H1 (cell line): ENCODE results near the gene SPATA16. TPM values are rescaled to one million over a fixed set of nuclear protein-coding genes. Genes with fewer than 3 reads are reported as not detected.
A peak's percentile ranks its signal among the peaks of the same experiment; 100 is the strongest.

Experiments used
- CTCF ChIA-PET: fragments of 300-600 bp; sonication (Branson Sonifier 250); formaldehyde crosslinking; loops from one replicate; lab custom pipeline; 2021; ENCODE audit not compliant: partially characterized antibody; lab: Charles Lee
- POLR2A ChIA-PET: fragments of 300-600 bp; sonication (Branson Sonifier 250); formaldehyde crosslinking; loops from one replicate; lab custom pipeline; 2021; ENCODE audit warnings: inconsistent platforms; ENCODE audit not compliant: partially characterized antibody; lab: Charles Lee
- DNase-seq, 2 experiments: peaks; one replicate each; pipeline versions ENCODE4 v3.0.0 to v3.0.0-alpha.2; 2010 to 2022; ENCODE audit warnings: low spot score in 2 of 2, low read depth in 1 of 2, mixed read lengths in 1 of 2
- FAIRE-seq: peaks from 2 replicates; lab custom pipeline; 2011; peaks lifted over from hg19 to GRCh38; lab: Jason Lieb, UNC
- H2AFZ ChIP-seq: 2 replicates; pipeline ENCODE4 v1.8.1; 2012; ENCODE audit warnings: low read length, inconsistent platforms
- H2AK5ac ChIP-seq: 2 replicates; pipeline ENCODE4 v1.6.1; 2013; ENCODE audit warnings: low read depth, low read length
- H2BK120ac ChIP-seq: replicated peaks from 2 replicates; pipeline ENCODE3; 2013; ENCODE audit warnings: low read depth, low read length, inconsistent platforms
- H2BK12ac ChIP-seq: 2 replicates; pipeline ENCODE4 v1.6.1; 2013; ENCODE audit warnings: low read depth, low read length
- H2BK15ac ChIP-seq: 2 replicates; pipeline ENCODE4 v1.6.1; 2013; ENCODE audit warnings: low read length
- H2BK20ac ChIP-seq: 2 replicates; pipeline ENCODE4 v1.6.1; 2013; ENCODE audit warnings: low read length
- H2BK5ac ChIP-seq: 2 replicates; pipeline ENCODE4 v1.6.1; 2013; ENCODE audit warnings: low read depth, low read length
- H3K14ac ChIP-seq: 2 replicates; pipeline ENCODE4 v1.6.1; 2013; ENCODE audit warnings: inconsistent platforms; ENCODE audit not compliant: insufficient read length
- H3K18ac ChIP-seq: 2 replicates; pipeline ENCODE4 v1.6.1; 2013; ENCODE audit warnings: low read length; ENCODE audit errors: extremely low read depth
- H3K23ac ChIP-seq: 2 replicates; pipeline ENCODE4 v1.6.1; 2013; ENCODE audit warnings: inconsistent platforms; ENCODE audit not compliant: insufficient read length
- H3K23me2 ChIP-seq: 2 replicates; pipeline ENCODE4 v1.6.1; 2013; ENCODE audit warnings: low read depth, low read length
- H3K27ac ChIP-seq: 2 replicates; pipeline ENCODE4 v1.6.1; 2011; ENCODE audit warnings: low read depth, low read length, inconsistent platforms
- H3K27me3 ChIP-seq, 4 experiments: replicated peaks in 1 of 4; 1 replicate in 1 of 4; 2 replicates in 3 of 4; pipeline versions ENCODE4 v1.6.1 to v1.8.1; 2011 to 2013; ENCODE audit warnings: low read length in 3 of 4, mild to moderate bottlenecking in 3 of 4, inconsistent platforms in 2 of 4, mixed read lengths in 2 of 4, moderate library complexity in 1 of 4; ENCODE audit not compliant: control insufficient read depth in 3 of 4, insufficient read depth in 3 of 4; ENCODE audit errors: extremely low read depth in 1 of 4
- H3K36me3 ChIP-seq, 4 experiments: 2 replicates each; pipeline versions ENCODE4 v1.6.1 to v1.8.1; 2011 to 2013; ENCODE audit warnings: mild to moderate bottlenecking in 4 of 4, low read length in 3 of 4, moderate library complexity in 2 of 4, control low read depth in 1 of 4, inconsistent platforms in 1 of 4; ENCODE audit not compliant: insufficient read depth in 4 of 4, control insufficient read depth in 2 of 4
- H3K4ac ChIP-seq: replicated peaks from 2 replicates; pipeline ENCODE3; 2013; ENCODE audit warnings: low read length, low read depth, mixed read lengths, inconsistent platforms; ENCODE audit not compliant: insufficient read length
- H3K4me1 ChIP-seq, 4 experiments: replicated peaks in 1 of 4; 1 replicate in 1 of 4; 2 replicates in 3 of 4; pipeline versions ENCODE4 v1.6.1 to v1.8.1; 2011 to 2013; ENCODE audit warnings: low read length in 3 of 4, inconsistent platforms in 2 of 4, mixed read lengths in 1 of 4; ENCODE audit not compliant: insufficient read depth in 4 of 4, control insufficient read depth in 3 of 4
- H3K4me2 ChIP-seq, 2 experiments: 2 replicates each; pipeline versions ENCODE4 v1.6.1 to v1.8.1; 2011 to 2013; ENCODE audit warnings: low read depth in 2 of 2, low read length in 2 of 2, control low read depth in 1 of 2, inconsistent platforms in 1 of 2, mild to moderate bottlenecking in 1 of 2; ENCODE audit not compliant: insufficient read depth in 1 of 2
- H3K4me3 ChIP-seq, 4 experiments: fragments of 200-600, 300-600 bp in 1 of 4; sonication (generic), shearing (Covaris generic), sonication (Bioruptor Twin) in 1 of 4; 2 replicates each; pipeline versions ENCODE4 v1.5.1 to v1.8.1; 2011 to 2016; ENCODE audit warnings: low read length in 4 of 4, low read depth in 3 of 4, control low read depth in 2 of 4, inconsistent platforms in 2 of 4, mild to moderate bottlenecking in 2 of 4, mixed read lengths in 1 of 4, moderate library complexity in 1 of 4; ENCODE audit not compliant: insufficient read depth in 2 of 4; ENCODE audit errors: extremely low read depth in 1 of 4
- H3K56ac ChIP-seq: replicated peaks from 2 replicates; pipeline ENCODE3; 2013; ENCODE audit warnings: low read depth, mild to moderate bottlenecking, mixed read lengths, low read length, inconsistent platforms; ENCODE audit not compliant: insufficient read length
- H3K79me1 ChIP-seq: 2 replicates; pipeline ENCODE4 v1.6.1; 2013; ENCODE audit warnings: low read depth, low read length, control low read depth
- H3K79me2 ChIP-seq, 2 experiments: 2 replicates each; pipeline versions ENCODE4 v1.6.1 to v1.8.1; 2012 to 2013; ENCODE audit warnings: low read length in 2 of 2, mild to moderate bottlenecking in 2 of 2, inconsistent platforms in 1 of 2; ENCODE audit not compliant: insufficient read depth in 2 of 2, control insufficient read depth in 1 of 2
- H3K9ac ChIP-seq, 4 experiments: replicated peaks in 1 of 4; 1 replicate in 1 of 4; 2 replicates in 3 of 4; pipeline versions ENCODE4 v1.6.1 to v1.8.1; 2011 to 2013; ENCODE audit warnings: low read depth in 3 of 4, low read length in 3 of 4, control low read depth in 2 of 4, mild to moderate bottlenecking in 2 of 4, moderate library complexity in 2 of 4, inconsistent platforms in 1 of 4; ENCODE audit errors: extremely low read depth in 1 of 4
- H3K9me3 ChIP-seq, 2 experiments: 2 replicates each; pipeline versions ENCODE4 v1.6.1 to v1.8.1; 2012 to 2013; ENCODE audit warnings: mild to moderate bottlenecking in 2 of 2, moderate library complexity in 2 of 2, control low read depth in 1 of 2, inconsistent platforms in 1 of 2, low read depth in 1 of 2, low read length in 1 of 2, mixed read lengths in 1 of 2; ENCODE audit not compliant: insufficient read depth in 2 of 2
- H4K20me1 ChIP-seq, 2 experiments: replicated peaks in 1 of 2; 2 replicates each; pipeline versions ENCODE3 to v1.8.1; 2011 to 2013; ENCODE audit warnings: inconsistent platforms in 2 of 2, low read length in 2 of 2, mild to moderate bottlenecking in 1 of 2; ENCODE audit not compliant: insufficient read depth in 2 of 2, control insufficient read depth in 1 of 2
- H4K5ac ChIP-seq: 2 replicates; pipeline ENCODE4 v1.6.1; 2013; ENCODE audit warnings: low read length, low read depth, mixed read lengths, inconsistent platforms; ENCODE audit not compliant: insufficient read length
- H4K8ac ChIP-seq: 2 replicates; pipeline ENCODE4 v1.8.0; 2013; ENCODE audit warnings: mild to moderate bottlenecking, moderate library complexity, low read length, inconsistent platforms; ENCODE audit not compliant: insufficient read depth; ENCODE audit errors: extremely low read depth
- H4K91ac ChIP-seq: replicated peaks from 2 replicates; pipeline ENCODE3; 2013; ENCODE audit warnings: low read length, mixed read lengths, inconsistent platforms; ENCODE audit not compliant: insufficient read length
- ASH2L ChIP-seq: fragments of 200-600, 300-600 bp; sonication (generic); IDR thresholded peaks from one replicate; pipeline ENCODE4 v1.7.1; 2017; ENCODE audit warnings: low read length
- CBX5 ChIP-seq: fragments of 300-800, 300-1000 bp; sonication (generic); IDR thresholded peaks from 2 replicates; pipeline ENCODE4 v1.7.1; 2016; ENCODE audit warnings: antibody characterized with exemption, low read length, low read depth
- CEBPB ChIP-seq: IDR thresholded peaks from 2 replicates; pipeline ENCODE4 v1.6.1; 2012; ENCODE audit warnings: low read depth, low read length
- CHD1 ChIP-seq: IDR thresholded peaks from 2 replicates; pipeline ENCODE4 v1.6.1; 2012; ENCODE audit warnings: low read depth, low read length, improper control_type of control experiment
- EGR1 ChIP-seq: IDR thresholded peaks from 2 replicates; pipeline ENCODE4 v1.6.1; 2011; ENCODE audit warnings: low read depth, low read length, borderline replicate concordance
- EZH2 ChIP-seq: fragments of 200-600 bp; sonication (generic); IDR thresholded peaks from 2 replicates; pipeline ENCODE4 v1.7.1; 2012; ENCODE audit warnings: low read depth, mild to moderate bottlenecking, moderate library complexity, low read length, inconsistent platforms; ENCODE audit not compliant: severe bottlenecking
- RAD21 ChIP-seq, 2 experiments: IDR thresholded peaks in 1 of 2; conservative IDR thresholded peaks in 1 of 2; 2 replicates each; pipeline ENCODE4 v1.6.1; 2011; ENCODE audit warnings: low read depth in 2 of 2, low read length in 2 of 2, improper control_type of control experiment in 1 of 2, inconsistent platforms in 1 of 2, mild to moderate bottlenecking in 1 of 2, moderate library complexity in 1 of 2
- RFX5 ChIP-seq: IDR thresholded peaks from 2 replicates; pipeline ENCODE4 v1.6.1; 2011; ENCODE audit warnings: low read depth, low read length, improper control_type of control experiment, borderline replicate concordance
- SAP30 ChIP-seq: fragments of 300-600 bp; sonication (generic); IDR thresholded peaks from 2 replicates; pipeline ENCODE4 v1.7.1; 2012; ENCODE audit warnings: low read length, moderate library complexity, mild to moderate bottlenecking, inconsistent platforms; ENCODE audit not compliant: insufficient read depth, insufficient replicate concordance
- SIN3A ChIP-seq, 2 experiments: IDR thresholded peaks in 1 of 2; conservative IDR thresholded peaks in 1 of 2; 2 replicates each; pipeline ENCODE4 v1.6.1; 2011 to 2012; ENCODE audit warnings: low read length in 2 of 2, improper control_type of control experiment in 1 of 2, low read depth in 1 of 2, mild to moderate bottlenecking in 1 of 2
- SP2 ChIP-seq: IDR thresholded peaks from 2 replicates; pipeline ENCODE4 v1.6.1; 2012; ENCODE audit warnings: mild to moderate bottlenecking, low read length, inconsistent platforms
- TBP ChIP-seq: IDR thresholded peaks from 2 replicates; pipeline ENCODE4 v1.6.1; 2011; ENCODE audit warnings: low read depth, low read length, improper control_type of control experiment
- TCF12 ChIP-seq: IDR thresholded peaks from 2 replicates; pipeline ENCODE4 v1.6.1; 2011; ENCODE audit warnings: low read depth, mild to moderate bottlenecking, low read length
- WGBS, 2 experiments: shearing (Covaris generic) in 1 of 2; methylation state at CpG; one replicate each; pipeline versions ENCODE4 v1.1.6 to v1.1.7; 2013 to 2015; ENCODE audit warnings: low lambda C conversion rate in 2 of 2, mixed read lengths in 2 of 2, inconsistent platforms in 1 of 2, low coverage in 1 of 2, missing lambda C conversion rate in 1 of 2; ENCODE audit not compliant: insufficient replicate concordance in 2 of 2, insufficient coverage in 1 of 2, insufficient read length in 1 of 2; ENCODE audit errors: extremely low coverage in 1 of 2, missing lambda C conversion rate in 1 of 2; 5-methylcytosine and 5-hydroxymethylcytosine counted together
- polyA plus RNA-seq, 7 experiments: library from polyadenylated mRNA; depleted of rRNA in 3 of 7; stranded (reverse) in 5 of 7; unstranded in 2 of 7; fragments of >200 nt in 5 of 7; fragments of 200-250 nt in 2 of 7; gene quantifications; 1 replicate in 5 of 7; 2 replicates in 1 of 7; 4 replicates in 1 of 7; pipeline versions ENCODE4 v1.2.1 to v1.2.3, GENCODE V29; 2011 to 2013; ENCODE audit warnings: missing spikeins in 2 of 7, mixed read lengths in 2 of 7
- total RNA-seq: library from RNA; stranded (reverse); fragmentation: NEBNext Ultra II Directional; extraction: Animal tissue kit (Norgen Biotek cat#: 25700); gene quantifications from 2 replicates; pipeline ENCODE4 v1.2.1, GENCODE V29; 2021

Gene SPATA16
- total and polyA plus RNA-seq, 2 of the 8 experiments (the other 6 are each of a cell fraction or from before 2014, with no cell fraction given), result 0.05 to 2.7 TPM

DNA sequence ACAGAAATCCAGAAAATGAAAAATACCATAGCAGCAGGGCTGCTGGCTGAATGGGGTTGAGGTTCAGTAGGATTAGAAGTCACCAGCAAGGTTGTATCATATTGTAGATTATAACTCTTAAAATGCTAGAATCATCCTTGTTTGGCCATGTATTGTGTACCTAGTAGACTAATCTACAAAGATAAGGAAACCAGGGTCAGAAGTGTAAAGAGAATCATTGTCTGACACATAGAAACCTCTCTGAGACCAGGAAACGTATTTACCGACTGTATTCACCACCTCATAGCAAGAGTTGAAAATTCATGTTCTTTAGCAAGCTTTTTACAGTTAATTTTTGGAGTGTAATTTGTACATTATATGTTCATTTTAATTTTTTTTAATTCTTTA, 221.7 kb downstream of the SPATA16 start:
- H2BK5ac ChIP-seq, result no peak overlapping the region
- H4K91ac ChIP-seq, result no peak overlapping the region
- no peak overlapping the region for H4K8ac ChIP-seq
- H3K4me1 ChIP-seq, result peaks cover 0 to 8% (median 3%) of the 10 kb centered on the region in 4 experiments; a peak in 2 of 7 replicates
- no peaks in the 10 kb centered on the region for H3K27me3 ChIP-seq
- H2BK20ac ChIP-seq, result no peak overlapping the region
- no peaks in the 10 kb centered on the region for H3K23me2 ChIP-seq
- H3K9ac ChIP-seq, result no peak overlapping the region
- H3K4ac ChIP-seq, result no peak overlapping the region
- no peak overlapping the region for H3K23ac ChIP-seq
- no peaks in the 10 kb centered on the region for H3K79me2 ChIP-seq
- H3K4me3 ChIP-seq, result no peak overlapping the region
- POLR2A ChIA-PET, result no interaction called here
- H3K4me2 ChIP-seq, result no peak overlapping the region
- H3K14ac ChIP-seq, result no peak overlapping the region
- H2AK5ac ChIP-seq, result no peak overlapping the region
- 92% methylated on average over 2 of the region's 2 CpGs; no CpG with 5 or more reads in 1 of the 2 experiments for WGBS, 2 experiments
- no peak overlapping the region for H3K18ac ChIP-seq
- no peak for TF ChIP-seq CEBPB
- TF ChIP-seq RFX5, result no peak
- TF ChIP-seq TBP, result no peak
- TF ChIP-seq TCF12, result no peak
- TF ChIP-seq SAP30, result no peak
- TF ChIP-seq EZH2, result no peak
- TF ChIP-seq SIN3A (conservative IDR thresholded peaks at IDR 0.05 in 1 of 2, IDR thresholded peaks at IDR 0.05 in 1 of 2; ENCODE audit: low read depth in 1 of 2, low read length in 2 of 2), result no peak
- TF ChIP-seq CHD1, result no peak
- TF ChIP-seq EGR1, result no peak
- TF ChIP-seq ASH2L, result no peak
- TF ChIP-seq SP2, result no peak
- TF ChIP-seq CBX5, result no peak
- no peak for TF ChIP-seq RAD21 (IDR thresholded peaks at IDR 0.05 in 1 of 2, conservative IDR thresholded peaks at IDR 0.05 in 1 of 2; ENCODE audit: low read depth in 2 of 2, low read length in 2 of 2)
- no peak overlapping the region for H2BK120ac ChIP-seq
- no peaks in the 10 kb centered on the region for H3K36me3 ChIP-seq
- no peak overlapping the region for H2BK15ac ChIP-seq
- DNase-seq, result no peak
- no peak overlapping the region for H4K5ac ChIP-seq
- no peaks in the 10 kb centered on the region for H4K20me1 ChIP-seq
- FAIRE-seq, result no peak
- no peaks in the 10 kb centered on the region for H3K9me3 ChIP-seq
- CTCF ChIA-PET, result interaction anchor here (1.0 kb wide), 1 partner anchor 14 kb away, joined by 3 read pairs; no protein-coding TSS in a partner anchor
- no peak overlapping the region for H2BK12ac ChIP-seq
- no peak overlapping the region for H3K27ac ChIP-seq
- no peak overlapping the region for H3K56ac ChIP-seq
- H3K79me1 ChIP-seq, result no peaks in the 10 kb centered on the region
- H2AFZ ChIP-seq, result 0 out of 2 replicates have a peak overlapping the region, but pooled peaks have one; percentile 76
